Astrocyte of the hippocampus (primary cell): Measurements from ENCODE around the gene NUDCD3.

ENCODE experiments used
- DNase-seq: peaks from one replicate; pipeline ENCODE4 v3.0.0; 2011; ENCODE audit warnings: low read depth, low spot score

Gene NUDCD3

GRCh38 chr7:44490351-44491200, at the start of gene NUDCD3:
NUDCD3 (minus strand) TSS chr7:44490658; CDS start chr7:44490600, 58 bp downstream.
- peak; percentile 92 for DNase-seq

GRCh38 chr7:44539669-44540506, 49.4 kb upstream of the NUDCD3 start:
- no peak for DNase-seq

- no peak for DNase-seq
These were observed 48.6 kb upstream of the NUDCD3 start for GRCh38 chr7:44538798-44539668.

DNA sequence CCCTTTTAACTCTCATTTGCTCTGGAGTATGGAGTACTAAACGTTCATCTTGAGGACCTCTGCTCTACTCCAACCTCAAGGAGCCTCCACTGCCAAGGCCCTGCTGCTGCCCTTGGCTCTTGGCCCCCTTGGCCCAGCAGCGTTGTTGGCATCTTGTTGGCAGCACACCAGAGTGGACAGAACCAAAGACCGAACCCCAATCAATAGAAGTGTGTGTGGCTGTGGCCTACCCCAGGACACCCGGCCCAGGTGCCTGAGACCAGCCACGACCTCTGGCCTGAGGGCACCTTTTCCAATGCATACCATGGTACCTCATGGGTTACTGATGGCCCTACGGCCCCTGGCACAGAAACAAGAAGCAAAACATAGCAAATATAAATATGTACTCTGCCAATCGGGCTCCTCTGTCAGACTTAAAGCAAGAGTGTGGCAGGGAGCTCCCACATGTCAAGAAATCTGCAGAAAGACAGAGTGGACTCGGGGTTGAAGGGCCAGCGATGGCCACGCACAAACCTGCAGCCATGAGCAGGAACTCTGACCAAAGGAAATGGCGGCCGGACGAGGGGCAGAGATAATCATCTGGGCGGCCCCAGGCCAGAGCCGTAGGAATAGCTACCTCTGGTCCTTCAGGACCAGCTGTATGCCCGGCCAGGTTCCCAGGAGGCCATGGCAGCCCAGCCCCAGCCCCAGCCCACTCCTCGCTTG, 47.8 kb upstream of the NUDCD3 start:
- no peak for DNase-seq

DNA sequence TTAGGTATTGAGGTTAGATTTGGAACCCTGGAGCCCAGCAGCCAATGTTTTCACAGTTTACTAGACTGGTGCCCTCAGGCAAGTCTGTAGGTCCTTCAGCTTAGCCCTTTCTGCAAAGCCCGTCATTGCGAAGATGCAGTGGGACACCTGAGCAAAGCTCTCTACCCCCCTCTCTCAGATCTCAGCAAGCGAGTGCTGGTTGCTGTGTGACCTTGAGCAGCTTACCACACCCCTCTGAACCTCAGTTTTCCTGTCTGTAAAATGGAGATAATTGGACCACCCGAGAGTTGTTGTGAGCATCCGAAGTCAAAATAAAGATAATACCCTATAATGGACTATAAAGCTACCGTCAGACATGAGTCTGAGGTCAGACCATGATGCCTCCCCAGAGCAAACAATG, 47.0 kb upstream of the NUDCD3 start:
- no peak for DNase-seq

GRCh38 chr7:44536090-44536489, 45.6 kb upstream of the NUDCD3 start:
- no peak for DNase-seq

- no peak for DNase-seq
These were observed 45.0 kb upstream of the NUDCD3 start for GRCh38 chr7:44535348-44536064.

DNA sequence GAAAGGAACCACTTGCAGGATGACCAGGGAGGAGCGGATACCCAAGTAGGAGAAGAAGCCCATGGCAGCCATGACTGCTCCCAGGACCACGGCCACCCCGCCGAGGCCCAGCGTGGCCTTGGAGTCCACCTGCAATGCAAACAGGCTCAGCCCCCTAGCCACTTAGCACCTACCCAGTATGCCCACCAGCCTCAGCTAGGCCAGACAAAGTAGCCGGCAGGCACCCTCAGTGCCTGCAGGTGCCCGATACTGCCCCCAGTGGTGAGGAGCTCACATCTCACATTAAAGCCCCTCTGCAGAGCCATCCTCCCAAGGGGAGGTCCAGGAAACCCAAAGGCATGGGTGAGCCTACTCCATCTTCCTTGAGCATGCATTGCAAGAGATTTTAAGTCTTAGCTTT, 44.0 kb upstream of the NUDCD3 start:
- peak; percentile 26 for DNase-seq

DNA sequence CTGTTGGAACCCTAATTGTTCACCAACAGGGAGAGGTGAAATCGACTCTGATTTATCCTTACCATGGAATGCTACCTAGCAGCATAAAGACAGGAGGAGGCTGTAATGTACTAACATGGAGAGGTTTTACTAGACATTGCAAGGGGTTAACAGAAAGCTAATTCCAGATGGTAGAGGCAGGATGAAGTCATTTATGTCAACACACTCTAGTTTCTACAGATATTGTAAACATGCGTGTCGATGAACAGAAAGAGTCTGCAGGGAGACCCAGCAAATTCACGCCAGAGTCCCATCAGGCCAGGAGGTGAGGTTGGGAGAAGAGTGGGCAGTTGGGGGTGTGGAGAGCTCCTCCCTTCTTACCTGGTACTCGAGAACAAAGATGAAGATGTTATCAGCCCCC, 43.6 kb upstream of the NUDCD3 start:
- DNase-seq = no peak

- no peak for DNase-seq
These were observed 43.0 kb upstream of the NUDCD3 start for GRCh38 chr7:44533301-44534055.

GRCh38 chr7:44531421-44532380, 41.2 kb upstream of the NUDCD3 start:
- no peak for DNase-seq

- DNase-seq = no peak
These were observed 40.5 kb upstream of the NUDCD3 start for GRCh38 chr7:44530990-44531389.

DNA sequence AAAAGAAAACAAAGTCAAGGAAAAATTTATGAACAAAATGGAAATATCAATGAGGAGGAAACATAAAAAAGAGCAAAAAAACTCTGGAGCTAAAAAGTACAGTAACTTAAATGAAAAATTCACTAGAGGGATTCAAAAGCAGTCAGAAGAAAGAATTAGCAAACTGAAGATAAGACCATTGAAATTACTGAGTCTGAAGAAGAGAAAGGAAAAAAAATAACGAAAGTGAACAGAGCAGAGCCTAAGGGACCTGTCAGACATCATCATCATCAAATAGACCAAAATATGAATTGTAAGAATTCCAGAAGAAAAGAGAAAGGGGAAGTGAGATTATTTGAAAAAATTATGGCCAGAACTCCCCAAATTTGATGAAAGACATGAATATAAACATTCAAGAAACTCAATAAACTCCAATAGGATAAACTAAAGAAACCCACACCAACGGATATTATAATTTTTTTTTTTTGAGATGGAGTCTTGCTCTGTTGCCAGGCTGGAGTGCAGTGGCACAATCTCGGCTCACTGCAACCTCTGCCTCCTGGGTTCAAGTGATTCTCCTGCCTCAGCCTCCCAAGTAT, 34.4 kb upstream of the NUDCD3 start:
- DNase-seq = no peak

GRCh38 chr7:44522315-44522714, 31.9 kb upstream of the NUDCD3 start:
- no peak for DNase-seq

GRCh38 chr7:44521347-44522095, 31.1 kb upstream of the NUDCD3 start:
- no peak for DNase-seq

DNA sequence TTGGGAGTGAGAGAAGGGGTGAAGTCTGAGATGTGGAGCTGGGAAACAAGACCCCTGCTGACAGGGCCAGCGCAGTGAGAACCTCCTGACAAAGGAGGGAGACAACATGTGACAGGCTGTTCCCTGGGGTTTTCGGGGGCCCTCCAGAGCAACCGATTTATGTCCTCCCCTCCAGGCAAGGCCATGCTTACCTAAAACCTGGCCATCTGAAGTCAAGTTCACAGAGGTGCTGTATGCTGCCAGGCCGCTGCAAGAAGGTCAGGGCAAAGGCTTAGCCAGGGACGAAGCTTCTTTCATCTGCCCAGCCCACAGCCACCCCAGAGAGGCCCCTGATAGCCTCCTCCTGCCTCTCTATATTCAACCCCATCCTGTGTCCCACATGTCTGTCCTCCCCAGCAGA, 30.1 kb upstream of the NUDCD3 start:
- no peak for DNase-seq

DNA sequence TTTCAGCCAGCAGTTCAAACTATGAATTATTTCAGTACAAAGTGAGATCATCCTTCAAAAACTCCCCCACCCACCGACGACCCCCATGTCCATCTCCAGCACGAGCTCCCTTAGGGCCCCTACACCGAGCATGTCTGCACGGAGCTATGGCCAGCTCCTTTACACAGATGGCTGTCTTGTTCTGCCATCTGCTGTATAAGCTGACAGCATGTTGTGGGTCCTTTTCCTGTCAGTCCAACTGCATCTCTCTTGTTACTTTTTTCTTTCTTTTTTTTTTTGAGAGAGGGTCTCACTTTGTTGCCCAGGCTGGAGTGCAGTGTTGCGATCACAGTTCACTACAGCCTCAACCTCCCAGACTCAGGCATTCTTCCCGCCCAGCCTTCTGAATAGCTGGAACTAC, 29.1 kb upstream of the NUDCD3 start:
- no peak for DNase-seq
